Right atrium auricular region (tissue), 2 donors: ENCODE data around the gene AOPEP. TPM values are rescaled to one million over a fixed set of nuclear protein-coding genes. Genes with fewer than 3 reads are reported as not detected.

Experiments
- DNase-seq: peaks from one replicate; pipeline ENCODE4 v3.0.0-alpha.2; 2019; ENCODE audit warnings: low spot score
- H3K27ac ChIP-seq, 2 donors: fragments of 200-600 bp; sonication (generic); 1 replicate in 1 of 2; 2 replicates in 1 of 2; pipeline ENCODE4 v1.5.1; 2016 to 2019
- H3K27me3 ChIP-seq, 2 donors: fragments of 200-600 bp; sonication (generic); one replicate each; pipeline versions ENCODE4 v1.5.1 to v1.6.0; 2017 to 2019
- H3K36me3 ChIP-seq: fragments of 200-600 bp; sonication (generic); one replicate; pipeline ENCODE4 v1.5.1; 2016
- H3K4me1 ChIP-seq, 2 donors: fragments of 200-600 bp; sonication (generic); one replicate each; pipeline versions ENCODE4 v1.5.1 to v1.6.0; 2017 to 2019
- H3K4me3 ChIP-seq, 2 donors: fragments of 200-600 bp; sonication (generic); 1 replicate in 1 of 2; 2 replicates in 1 of 2; pipeline ENCODE4 v1.5.1; 2017 to 2019; ENCODE audit warnings: mild to moderate bottlenecking in 1 of 2, moderate library complexity in 1 of 2
- H3K9me3 ChIP-seq, 2 donors: fragments of 200-600 bp; sonication (generic); one replicate each; pipeline ENCODE4 v1.5.1; 2019
- CTCF ChIP-seq, 2 donors: fragments of 200-600 bp; sonication (generic); IDR thresholded peaks; one replicate each; pipeline ENCODE4 v1.5.1; 2019; ENCODE audit warnings: antibody characterized with exemption in 2 of 2
- total RNA-seq, 2 donors: library from RNA; depleted of rRNA; stranded (reverse); fragments of >200 nt; gene quantifications; one replicate each; pipeline ENCODE4 v1.1.0, GENCODE V29; 2016

The AOPEP gene
- total RNA-seq, 2 donors from 2014 or later, result 262 to 314 TPM

- H3K27ac ChIP-seq, result no peak overlapping the region
- no peak for DNase-seq
- H3K27me3 ChIP-seq, result no peaks in the 10 kb centered on the region
- H3K9me3 ChIP-seq, result peaks cover 0 to 15% of the 10 kb centered on the region in 2 donors
- no peak overlapping the region for H3K4me3 ChIP-seq
- no peaks in the 10 kb centered on the region for H3K4me1 ChIP-seq
- no peaks in the 10 kb centered on the region for H3K36me3 ChIP-seq
- TF ChIP-seq CTCF (IDR thresholded peaks at IDR 0.05), result no peak
Measured at GRCh38 chr9:94745806-94746540, 19.5 kb downstream of the AOPEP start.

- H3K4me1 ChIP-seq, result no peaks in the 10 kb centered on the region
- no peaks in the 10 kb centered on the region for H3K36me3 ChIP-seq
- H3K27me3 ChIP-seq, result no peaks in the 10 kb centered on the region
- DNase-seq, result no peak
- no peak overlapping the region for H3K4me3 ChIP-seq
- peaks cover 0 to 15% of the 10 kb centered on the region in 2 donors for H3K9me3 ChIP-seq
- no peak for TF ChIP-seq CTCF (IDR thresholded peaks at IDR 0.05)
- H3K27ac ChIP-seq, result no peak overlapping the region
Measured at GRCh38 chr9:94746541-94747370, 20.3 kb downstream of the AOPEP start.

GRCh38 chr9:94754976-94755475 lies 28.5 kb downstream of the AOPEP start:
- TF ChIP-seq CTCF (IDR thresholded peaks at IDR 0.05), result no peak
- peaks cover 0 to 2% of the 10 kb centered on the region in 2 donors for H3K9me3 ChIP-seq
- H3K36me3 ChIP-seq, result no peaks in the 10 kb centered on the region
- H3K27ac ChIP-seq, result no peak overlapping the region
- H3K4me3 ChIP-seq, result no peak overlapping the region
- no peak for DNase-seq
- no peaks in the 10 kb centered on the region for H3K27me3 ChIP-seq
- no peaks in the 10 kb centered on the region for H3K4me1 ChIP-seq

- no peaks in the 10 kb centered on the region for H3K36me3 ChIP-seq
- no peak overlapping the region for H3K27ac ChIP-seq
- no peaks in the 10 kb centered on the region for H3K27me3 ChIP-seq
- no peak overlapping the region for H3K4me3 ChIP-seq
- TF ChIP-seq CTCF (IDR thresholded peaks at IDR 0.05), result no peak
- DNase-seq, result no peak
- H3K4me1 ChIP-seq, result no peaks in the 10 kb centered on the region
- H3K9me3 ChIP-seq, result no peaks in the 10 kb centered on the region
Measured at GRCh38 chr9:94757158-94757557, 30.7 kb downstream of the AOPEP start.

GRCh38 chr9:94758031-94758430 lies 31.5 kb downstream of the AOPEP start:
- no peak for DNase-seq
- no peak overlapping the region for H3K27ac ChIP-seq
- H3K4me3 ChIP-seq, result no peak overlapping the region
- no peaks in the 10 kb centered on the region for H3K36me3 ChIP-seq
- H3K27me3 ChIP-seq, result no peaks in the 10 kb centered on the region
- TF ChIP-seq CTCF (IDR thresholded peaks at IDR 0.05), result no peak
- no peaks in the 10 kb centered on the region for H3K9me3 ChIP-seq
- H3K4me1 ChIP-seq, result no peaks in the 10 kb centered on the region
